Esophagus squamous epithelium (tissue), 5 donors: ENCODE results near the gene WSCD1. TPM values are rescaled to one million over a fixed set of nuclear protein-coding genes. Genes with fewer than 3 reads are reported as not detected.
A peak's percentile ranks its signal among the peaks of the same experiment; 100 is the strongest.

ENCODE experiments used
- DNase-seq: peaks from one replicate; lab custom pipeline; 2025; lab: John Stamatoyannopoulos, UW
- H3K27ac ChIP-seq, 4 donors: fragments of 200-600 bp; sonication (generic); one replicate each; pipeline ENCODE4 v1.5.1; 2016 to 2019; ENCODE audit warnings: mild to moderate bottlenecking in 1 of 4
- H3K27me3 ChIP-seq, 4 donors: fragments of 200-600 bp; sonication (generic); 1 replicate in 3 of 4; 2 replicates in 1 of 4; pipeline versions ENCODE4 v1.5.1 to v1.6.0; 2017 to 2021; ENCODE audit warnings: antibody characterized with exemption in 1 of 4
- H3K36me3 ChIP-seq, 3 donors: fragments of 200-600 bp; sonication (generic); one replicate each; pipeline ENCODE4 v1.5.1; 2016 to 2019
- H3K4me1 ChIP-seq, 3 donors: fragments of 200-600 bp; sonication (generic); one replicate each; pipeline ENCODE4 v1.5.1; 2017 to 2019
- H3K4me3 ChIP-seq, 4 donors: fragments of 200-600 bp; sonication (generic); 1 replicate in 3 of 4; 2 replicates in 1 of 4; pipeline ENCODE4 v1.5.1; 2016 to 2019; ENCODE audit warnings: mild to moderate bottlenecking in 2 of 4, moderate library complexity in 1 of 4
- H3K9me3 ChIP-seq, 3 donors: fragments of 200-600 bp; sonication (generic); one replicate each; pipeline ENCODE4 v1.5.1; 2016 to 2019
- POLR2A ChIP-seq, 4 donors: fragments of 450-650 bp; IDR thresholded peaks; one replicate each; pipeline ENCODE4 v1.6.1; 2017; ENCODE audit warnings: antibody characterized with exemption in 4 of 4, mild to moderate bottlenecking in 4 of 4, moderate library complexity in 3 of 4
- WGBS, 2 donors: methylation state at CpG; one replicate each; pipeline ENCODE4 v1.1.5; 2018; 5-methylcytosine and 5-hydroxymethylcytosine counted together
- intact Hi-C: fragments of 100-400 bp; cut with DNase I; formaldehyde crosslinking; loops from one replicate; pipeline ENCODE4 v1.15.0; 2022
- total RNA-seq, 4 donors: library from RNA; depleted of rRNA; stranded (reverse); fragments of >200 nt; gene quantifications; one replicate each; pipeline ENCODE4 v1.1.0, GENCODE V29; 2016
- TF ChIP-seq, protein P1 (sequence below), 6 experiments: fragments of 450-650 bp in 4 of 6; fragments of 200-600 bp in 2 of 6; sonication (generic) in 2 of 6; IDR thresholded peaks; one replicate each; pipeline ENCODE4 v1.5.1; 2016 to 2019; ENCODE audit warnings: antibody characterized with exemption in 6 of 6, mild to moderate bottlenecking in 4 of 6, moderate library complexity in 4 of 6
- donor health status: DM: yes; HTN: yes; CAD: no.

Gene WSCD1
- total RNA-seq, result 1 to 10 TPM in 2 of 4 donors, under 1 TPM in 1, not detected in 1; 0.22 to 1.6 (median 1.5) TPM

DNA sequence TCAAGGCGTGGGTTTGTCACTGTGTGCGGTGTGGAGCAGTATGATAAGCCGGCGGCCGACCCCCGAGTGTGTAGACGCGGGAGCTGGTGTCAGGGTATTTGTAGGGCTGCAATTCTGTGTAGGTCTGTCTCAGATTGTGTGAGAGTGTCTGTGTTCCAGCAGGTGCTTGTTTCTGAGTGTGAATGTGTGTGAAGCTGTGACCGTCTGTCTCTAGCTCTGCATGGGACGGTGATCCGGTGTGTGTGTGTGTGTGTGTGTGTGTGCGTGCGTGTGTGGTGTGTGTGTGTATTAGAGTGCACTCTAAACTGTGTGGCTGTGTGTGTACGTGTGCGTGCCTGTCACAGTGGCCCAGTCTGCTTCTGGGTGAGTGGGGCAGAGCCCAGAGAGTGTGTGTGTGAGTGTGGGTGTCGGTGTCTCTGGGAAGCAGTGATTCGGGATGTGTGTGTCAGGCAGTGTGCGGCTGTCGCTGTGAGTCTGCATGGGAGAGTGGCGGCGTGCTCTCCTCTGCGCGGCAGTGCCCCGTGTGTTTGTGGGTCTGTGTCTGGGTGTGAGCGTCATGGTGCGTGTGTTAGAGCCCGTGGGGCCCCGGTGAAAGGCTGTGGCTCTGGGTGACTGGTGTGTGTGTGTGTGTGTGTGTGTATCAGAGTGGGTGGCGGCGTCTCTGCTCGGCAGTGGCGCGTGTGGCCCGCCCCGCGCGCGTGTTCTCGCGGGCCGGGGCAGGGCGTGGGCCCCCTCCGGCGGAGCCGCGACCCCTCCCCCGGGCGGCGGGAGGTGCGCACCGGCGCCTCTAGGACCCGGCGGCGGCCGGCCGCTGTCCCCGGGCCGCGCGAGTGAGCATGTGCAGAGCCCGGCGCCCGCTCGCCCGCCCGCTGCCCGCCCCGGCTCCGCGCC lies at the start of gene WSCD1:
TSS of gene WSCD1 (plus strand) at position 841 of the 891 bp plus-strand sequence. CDS start 10,280 bp downstream, outside the sequence.
- no peaks in the 10 kb centered on the region for H3K9me3 ChIP-seq
- no peak for DNase-seq
- H3K27ac ChIP-seq, result peak within 1 kb of the TSS in 1 of 4 donors; percentile 28
- peaks cover 5 to 25% (median 6%) of the 10 kb centered on the region in 3 donors for H3K4me1 ChIP-seq
- 11 to 28% methylated on average over 14 to 18 of the region's 71 CpGs for WGBS, 2 donors
- TF ChIP-seq, protein P1, sequence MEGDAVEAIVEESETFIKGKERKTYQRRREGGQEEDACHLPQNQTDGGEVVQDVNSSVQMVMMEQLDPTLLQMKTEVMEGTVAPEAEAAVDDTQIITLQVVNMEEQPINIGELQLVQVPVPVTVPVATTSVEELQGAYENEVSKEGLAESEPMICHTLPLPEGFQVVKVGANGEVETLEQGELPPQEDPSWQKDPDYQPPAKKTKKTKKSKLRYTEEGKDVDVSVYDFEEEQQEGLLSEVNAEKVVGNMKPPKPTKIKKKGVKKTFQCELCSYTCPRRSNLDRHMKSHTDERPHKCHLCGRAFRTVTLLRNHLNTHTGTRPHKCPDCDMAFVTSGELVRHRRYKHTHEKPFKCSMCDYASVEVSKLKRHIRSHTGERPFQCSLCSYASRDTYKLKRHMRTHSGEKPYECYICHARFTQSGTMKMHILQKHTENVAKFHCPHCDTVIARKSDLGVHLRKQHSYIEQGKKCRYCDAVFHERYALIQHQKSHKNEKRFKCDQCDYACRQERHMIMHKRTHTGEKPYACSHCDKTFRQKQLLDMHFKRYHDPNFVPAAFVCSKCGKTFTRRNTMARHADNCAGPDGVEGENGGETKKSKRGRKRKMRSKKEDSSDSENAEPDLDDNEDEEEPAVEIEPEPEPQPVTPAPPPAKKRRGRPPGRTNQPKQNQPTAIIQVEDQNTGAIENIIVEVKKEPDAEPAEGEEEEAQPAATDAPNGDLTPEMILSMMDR (IDR thresholded peaks at IDR 0.05), result no peak
- no peak for TF ChIP-seq POLR2A (IDR thresholded peaks at IDR 0.05)
- intact Hi-C loops, result no loop called here
- no peaks in the 10 kb centered on the region for H3K36me3 ChIP-seq
- peaks cover 0 to 97% (median 6%) of the 10 kb centered on the region in 4 donors for H3K27me3 ChIP-seq
- H3K4me3 ChIP-seq, result peak within 1 kb of the TSS; percentile 33 to 72 (median 50)

DNA sequence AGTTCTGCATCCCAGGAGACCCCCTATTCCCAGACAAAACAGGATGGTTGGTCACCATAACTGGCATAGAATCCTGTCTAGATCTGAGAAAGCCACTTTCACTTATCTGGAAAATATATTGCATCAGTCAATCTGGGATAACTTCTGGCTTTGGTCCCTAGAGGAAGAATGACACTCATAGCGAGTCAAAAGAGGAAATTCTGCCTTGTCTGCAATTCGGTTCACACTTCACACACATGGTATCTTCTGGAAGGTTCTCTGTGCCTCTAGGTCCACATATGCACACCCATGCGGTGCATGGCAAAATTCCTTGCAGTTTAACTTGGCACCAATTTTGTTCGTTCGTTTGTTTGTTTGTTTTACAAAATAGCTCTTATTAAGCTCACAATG lies 49.2 kb upstream of the WSCD1 start:
- no peaks in the 10 kb centered on the region for H3K4me1 ChIP-seq
- peaks cover 0 to 44% (median 0%) of the 10 kb centered on the region in 4 donors for H3K27me3 ChIP-seq
- no peak overlapping the region for H3K27ac ChIP-seq
- no peak for DNase-seq
- TF ChIP-seq POLR2A (IDR thresholded peaks at IDR 0.05), result no peak
- TF ChIP-seq, protein P1 (IDR thresholded peaks at IDR 0.05), result no peak
- no peak overlapping the region for H3K4me3 ChIP-seq
- H3K9me3 ChIP-seq, result no peaks in the 10 kb centered on the region
- 61 to 63% methylated on average over 5 of the region's 5 CpGs for WGBS, 2 donors
- no peaks in the 10 kb centered on the region for H3K36me3 ChIP-seq
- intact Hi-C loops, result no loop called here

DNA sequence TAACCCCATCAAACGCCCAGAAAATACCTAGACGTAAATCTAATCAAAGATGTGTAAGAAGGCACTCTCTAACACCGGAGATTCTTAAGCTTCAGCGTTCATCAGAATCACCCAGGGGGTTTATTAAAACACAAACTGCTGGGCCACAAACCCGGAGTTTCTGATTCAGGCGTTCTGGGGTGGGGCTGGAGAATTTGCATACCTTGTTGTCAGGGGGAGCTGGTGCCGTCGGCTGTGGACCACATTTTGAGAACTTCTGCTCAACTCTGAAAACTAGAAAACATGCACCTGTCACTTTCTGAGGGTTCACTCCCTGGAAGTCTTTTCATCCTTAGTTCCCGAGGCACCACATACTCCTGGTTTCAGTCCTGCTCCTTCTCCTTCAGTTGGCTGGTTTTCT lies 48.6 kb upstream of the WSCD1 start:
- no peaks in the 10 kb centered on the region for H3K36me3 ChIP-seq
- peaks cover 0 to under 1% (median 0%) of the 10 kb centered on the region in 3 donors for H3K4me1 ChIP-seq
- WGBS, 2 donors, result 79 to 83% methylated on average over 9 of the region's 9 CpGs
- no peak overlapping the region for H3K4me3 ChIP-seq
- H3K9me3 ChIP-seq, result no peaks in the 10 kb centered on the region
- intact Hi-C loops, result no loop called here
- H3K27ac ChIP-seq, result no peak overlapping the region
- no peak for DNase-seq
- H3K27me3 ChIP-seq, result peaks cover 0 to 49% (median 0%) of the 10 kb centered on the region in 4 donors
- TF ChIP-seq, protein P1 (IDR thresholded peaks at IDR 0.05), result no peak
- no peak for TF ChIP-seq POLR2A (IDR thresholded peaks at IDR 0.05)

DNA sequence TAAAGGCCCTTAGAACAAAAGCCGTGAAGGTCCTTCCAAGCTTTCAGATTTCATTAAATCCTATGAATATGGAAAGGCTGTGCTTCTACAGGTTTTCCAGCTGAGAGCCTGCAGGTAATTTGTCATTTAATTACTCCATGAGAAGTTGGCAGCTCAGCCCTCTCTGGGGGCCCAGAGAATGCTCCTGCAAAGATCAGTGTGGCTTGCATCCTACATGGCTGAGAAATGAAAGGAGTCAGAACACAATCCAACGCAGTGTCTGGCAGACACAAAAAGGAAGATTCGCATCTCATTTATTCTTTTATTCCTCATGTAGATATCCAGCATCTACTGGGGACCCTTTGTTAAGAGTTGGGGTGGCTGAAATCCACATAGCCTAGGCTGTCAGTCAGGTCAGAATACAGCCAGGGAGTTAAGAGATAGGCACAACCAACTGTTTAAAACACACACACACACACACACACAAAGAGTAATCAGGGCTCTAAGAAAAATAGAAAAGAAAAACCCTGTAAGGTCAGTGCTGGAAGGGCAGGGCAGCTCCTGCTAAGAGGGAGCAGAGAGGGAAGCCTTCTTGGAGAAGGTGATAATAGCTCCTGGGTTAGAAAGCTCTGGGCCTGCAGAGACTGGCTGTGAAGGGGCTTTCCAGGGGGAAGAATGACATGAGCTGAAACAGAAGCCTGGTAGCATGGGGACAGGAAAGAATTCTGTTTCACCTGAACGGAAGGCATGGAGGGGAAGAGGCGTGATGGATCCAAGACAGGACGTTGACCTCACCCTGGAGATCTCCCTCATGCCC lies 46.9 kb upstream of the WSCD1 start:
- DNase-seq, result no peak
- no peaks in the 10 kb centered on the region for H3K36me3 ChIP-seq
- peaks cover 0 to 5% (median 0%) of the 10 kb centered on the region in 3 donors for H3K4me1 ChIP-seq
- no peak overlapping the region for H3K4me3 ChIP-seq
- WGBS, 2 donors, result 39 to 40% methylated on average over 6 of the region's 6 CpGs
- H3K9me3 ChIP-seq, result no peaks in the 10 kb centered on the region
- H3K27ac ChIP-seq, result no peak overlapping the region
- TF ChIP-seq POLR2A (IDR thresholded peaks at IDR 0.05), result no peak
- TF ChIP-seq, protein P1 (IDR thresholded peaks at IDR 0.05), result no peak
- intact Hi-C loops, result no loop called here
- H3K27me3 ChIP-seq, result peaks cover 0 to 65% (median 0%) of the 10 kb centered on the region in 4 donors
